GM12865 (cell line): ENCODE results near the gene NRP1.

Experiments used
- DNase-seq: peaks from one replicate; pipeline ENCODE4 v3.0.0; 2010; ENCODE audit warnings: low read depth
- H3K4me3 ChIP-seq: 2 replicates; pipeline ENCODE4 v1.5.1; 2011; ENCODE audit warnings: mild to moderate bottlenecking, low read depth, low read length, control low read depth
- CTCF ChIP-seq: IDR thresholded peaks from 2 replicates; pipeline ENCODE4 v1.5.1; 2011; ENCODE audit warnings: low read length, control low read depth, low read depth, inconsistent platforms; ENCODE audit not compliant: insufficient read depth; ENCODE audit errors: missing control alignments

The NRP1 gene

GRCh38 chr10:33161550-33162247 lies 172.8 kb downstream of the NRP1 start:
- no peak for TF ChIP-seq CTCF
- H3K4me3 ChIP-seq = no peak overlapping the region
- no peak for DNase-seq

GRCh38 chr10:33160151-33160550 lies 174.3 kb downstream of the NRP1 start:
- no peak overlapping the region for H3K4me3 ChIP-seq
- TF ChIP-seq CTCF = no peak
- DNase-seq = no peak

GRCh38 chr10:33157103-33157502 lies 177.4 kb downstream of the NRP1 start:
- TF ChIP-seq CTCF = no peak
- H3K4me3 ChIP-seq = no peak overlapping the region
- no peak for DNase-seq

GRCh38 chr10:33155720-33156638 lies 178.5 kb downstream of the NRP1 start:
- peak; percentile 60 for TF ChIP-seq CTCF
- peak; percentile 42 for DNase-seq
- H3K4me3 ChIP-seq = no peak overlapping the region

GRCh38 chr10:33154590-33154989 lies 179.9 kb downstream of the NRP1 start:
- no peak overlapping the region for H3K4me3 ChIP-seq
- DNase-seq = no peak
- TF ChIP-seq CTCF = no peak

GRCh38 chr10:33153968-33154327 lies 180.5 kb downstream of the NRP1 start:
- TF ChIP-seq CTCF = no peak
- H3K4me3 ChIP-seq = no peak overlapping the region
- DNase-seq = no peak
